H9 (cell line): ENCODE measurements around the gene EIF4E1B. TPM values are rescaled to one million over a fixed set of nuclear protein-coding genes. Genes with fewer than 3 reads are reported as not detected.
A peak's percentile ranks its signal among the peaks of the same experiment; 100 is the strongest.

ENCODE experiments used
- DNase-seq: peaks from one replicate; pipeline ENCODE4 v3.0.0-alpha.2; 2017
- H2AFZ ChIP-seq: one replicate; pipeline ENCODE4 v1.6.1; 2013; ENCODE audit warnings: mild to moderate bottlenecking, low read length, control low read depth, moderate library complexity
- H2AK5ac ChIP-seq: 2 replicates; pipeline ENCODE4 v1.6.1; 2013; ENCODE audit warnings: low read length, control low read depth, mixed read lengths; ENCODE audit not compliant: insufficient read length
- H2BK120ac ChIP-seq: one replicate; pipeline ENCODE4 v1.6.1; 2013; ENCODE audit warnings: low read depth, mild to moderate bottlenecking, low read length, control low read depth, inconsistent platforms; ENCODE audit not compliant: poor library complexity, severe bottlenecking
- H2BK12ac ChIP-seq: 2 replicates; pipeline ENCODE4 v1.6.1; 2013; ENCODE audit warnings: low read length, control low read depth, mixed read lengths, low read depth; ENCODE audit not compliant: insufficient read length
- H2BK15ac ChIP-seq: 2 replicates; pipeline ENCODE4 v1.6.1; 2013; ENCODE audit warnings: low read depth, low read length, control low read depth
- H2BK20ac ChIP-seq: one replicate; pipeline ENCODE4 v1.6.1; 2013; ENCODE audit warnings: low read depth, mild to moderate bottlenecking, low read length, control low read depth, inconsistent platforms; ENCODE audit not compliant: poor library complexity, severe bottlenecking
- H2BK5ac ChIP-seq: 2 replicates; pipeline ENCODE4 v1.6.1; 2013; ENCODE audit warnings: low read length, control low read depth, mixed read lengths; ENCODE audit not compliant: insufficient read length
- H3K14ac ChIP-seq: 2 replicates; pipeline ENCODE4 v1.6.1; 2013; ENCODE audit warnings: low read length, control low read depth; ENCODE audit not compliant: insufficient read depth
- H3K18ac ChIP-seq: 2 replicates; pipeline ENCODE4 v1.6.1; 2013; ENCODE audit warnings: low read depth, mild to moderate bottlenecking, mixed read lengths, low read length, control low read depth; ENCODE audit not compliant: insufficient read length
- H3K23ac ChIP-seq: 2 replicates; pipeline ENCODE4 v1.6.1; 2013; ENCODE audit warnings: low read length, control low read depth, mixed read lengths, low read depth; ENCODE audit not compliant: insufficient read length
- H3K23me2 ChIP-seq: 2 replicates; pipeline ENCODE4 v1.6.1; 2013; ENCODE audit warnings: low read depth, mild to moderate bottlenecking, mixed read lengths, low read length, control low read depth; ENCODE audit not compliant: insufficient read length, poor library complexity, severe bottlenecking
- H3K27ac ChIP-seq: 2 replicates; pipeline ENCODE4 v1.5.1; 2013; ENCODE audit warnings: low read length, control low read depth, mixed read lengths, low read depth; ENCODE audit not compliant: insufficient read length
- H3K27me3 ChIP-seq: 2 replicates; pipeline ENCODE4 v1.6.1; 2013; ENCODE audit warnings: low read length, control low read depth, inconsistent platforms; ENCODE audit not compliant: insufficient read depth
- H3K4ac ChIP-seq: 2 replicates; pipeline ENCODE4 v1.6.1; 2013; ENCODE audit warnings: low read depth, mild to moderate bottlenecking, control low read depth, inconsistent platforms, low read length, moderate library complexity
- H3K4me1 ChIP-seq: 2 replicates; pipeline ENCODE4 v1.6.1; 2013; ENCODE audit warnings: low read length, control low read depth, inconsistent platforms; ENCODE audit not compliant: insufficient read depth
- H3K4me2 ChIP-seq: 2 replicates; pipeline ENCODE4 v1.6.1; 2013; ENCODE audit warnings: low read length, control low read depth, mixed read lengths; ENCODE audit not compliant: insufficient read length, insufficient read depth
- H3K56ac ChIP-seq: 2 replicates; pipeline ENCODE4 v1.6.1; 2013; ENCODE audit warnings: low read depth, mild to moderate bottlenecking, mixed read lengths, low read length, control low read depth; ENCODE audit not compliant: insufficient read length
- H3K79me1 ChIP-seq: 2 replicates; pipeline ENCODE4 v1.6.1; 2013; ENCODE audit warnings: low read depth, mild to moderate bottlenecking, moderate library complexity, low read length, control low read depth, inconsistent platforms; ENCODE audit not compliant: insufficient read depth, poor library complexity, severe bottlenecking
- H3K79me2 ChIP-seq: 2 replicates; pipeline ENCODE4 v1.6.1; 2013; ENCODE audit warnings: low read length, control low read depth, inconsistent platforms; ENCODE audit not compliant: insufficient read depth
- H3K9ac ChIP-seq: 2 replicates; pipeline ENCODE4 v1.6.1; 2013; ENCODE audit warnings: low read length, control low read depth, mixed read lengths; ENCODE audit not compliant: insufficient read length; ENCODE audit errors: extremely low read depth
- H3K9me3 ChIP-seq: one replicate; pipeline ENCODE4 v1.6.1; 2013; ENCODE audit warnings: low read depth, low read length, inconsistent platforms; ENCODE audit not compliant: control insufficient read depth
- H3T11ph ChIP-seq: one replicate; pipeline ENCODE4 v1.6.1; 2013; ENCODE audit warnings: mild to moderate bottlenecking, low read length, control low read depth, inconsistent platforms
- H4K20me1 ChIP-seq: one replicate; pipeline ENCODE4 v1.6.1; 2013; ENCODE audit not compliant: control insufficient read depth, insufficient read length, insufficient read depth
- H4K5ac ChIP-seq: 2 replicates; pipeline ENCODE4 v1.6.1; 2013; ENCODE audit warnings: low read depth, mild to moderate bottlenecking, mixed read lengths, low read length, control low read depth; ENCODE audit not compliant: insufficient read length
- H4K8ac ChIP-seq: replicated peaks from 2 replicates; pipeline ENCODE4 v1.6.1; 2013; ENCODE audit warnings: low read length, control low read depth, mixed read lengths, low read depth; ENCODE audit not compliant: insufficient read length
- H4K91ac ChIP-seq: 2 replicates; pipeline ENCODE4 v1.6.1; 2013; ENCODE audit warnings: low read depth, mild to moderate bottlenecking, moderate library complexity, mixed read lengths, low read length, control low read depth; ENCODE audit not compliant: insufficient read length
- H3K27ac Mint-ChIP-seq, 3 experiments: 2 replicates in 2 of 3; 3 replicates in 1 of 3; pipeline ENCODE4 v1.8.0; 2020 to 2021; ENCODE audit warnings: mixed read lengths in 3 of 3, mild to moderate bottlenecking in 1 of 3, moderate library complexity in 1 of 3
- H3K27me3 Mint-ChIP-seq: 2 replicates; pipeline ENCODE4 v1.8.0; 2021; ENCODE audit warnings: low read depth, mild to moderate bottlenecking, moderate library complexity, mixed read lengths
- H3K36me3 Mint-ChIP-seq, 3 experiments: 2 replicates in 2 of 3; 3 replicates in 1 of 3; pipeline ENCODE4 v1.8.0; 2020 to 2021; ENCODE audit warnings: low read depth in 3 of 3, mixed read lengths in 3 of 3; ENCODE audit not compliant: insufficient read depth in 1 of 3
- H3K4me1 Mint-ChIP-seq, 2 experiments: 2 replicates each; pipeline ENCODE4 v1.8.0; 2020; ENCODE audit warnings: mixed read lengths in 2 of 2
- H3K4me3 Mint-ChIP-seq, 2 experiments: 2 replicates in 1 of 2; 3 replicates in 1 of 2; pipeline ENCODE4 v1.8.0; 2020 to 2021; ENCODE audit warnings: mild to moderate bottlenecking in 2 of 2, mixed read lengths in 2 of 2, moderate library complexity in 1 of 2
- H3K9me3 Mint-ChIP-seq, 2 experiments: 2 replicates in 1 of 2; 3 replicates in 1 of 2; pipeline ENCODE4 v1.8.0; 2020; ENCODE audit warnings: mild to moderate bottlenecking in 2 of 2, mixed read lengths in 2 of 2, moderate library complexity in 1 of 2
- WGBS: extraction: QIAGEN DNeasy Blood & Tissue Kit; methylation state at CpG from one replicate; pipeline ENCODE4 v1.1.7; 2013; ENCODE audit warnings: missing lambda C conversion rate, low lambda C conversion rate, mixed read lengths; ENCODE audit not compliant: insufficient read length; ENCODE audit errors: extremely low coverage; 5-methylcytosine and 5-hydroxymethylcytosine counted together
- total RNA-seq: library from RNA; stranded (reverse); gene quantifications from 2 replicates; pipeline ENCODE4 v1.2.1, GENCODE V29; 2021
- TF ChIP-seq, protein P1 (sequence below): fragments of 200-600 bp; sonication (generic); conservative IDR thresholded peaks from 3 replicates; pipeline ENCODE4 v1.8.0; 2021; ENCODE audit warnings: antibody characterized with exemption, mild to moderate bottlenecking

Gene EIF4E1B
- total RNA-seq, 1 experiment from 2014 or later: 1.3 TPM

GRCh38 chr5:176646049-176646706 is 15.7 kb downstream of the EIF4E1B start:
- H3K27ac Mint-ChIP-seq: no peak overlapping the region; a peak in 1 of 7 replicates
- TF ChIP-seq, protein P1, sequence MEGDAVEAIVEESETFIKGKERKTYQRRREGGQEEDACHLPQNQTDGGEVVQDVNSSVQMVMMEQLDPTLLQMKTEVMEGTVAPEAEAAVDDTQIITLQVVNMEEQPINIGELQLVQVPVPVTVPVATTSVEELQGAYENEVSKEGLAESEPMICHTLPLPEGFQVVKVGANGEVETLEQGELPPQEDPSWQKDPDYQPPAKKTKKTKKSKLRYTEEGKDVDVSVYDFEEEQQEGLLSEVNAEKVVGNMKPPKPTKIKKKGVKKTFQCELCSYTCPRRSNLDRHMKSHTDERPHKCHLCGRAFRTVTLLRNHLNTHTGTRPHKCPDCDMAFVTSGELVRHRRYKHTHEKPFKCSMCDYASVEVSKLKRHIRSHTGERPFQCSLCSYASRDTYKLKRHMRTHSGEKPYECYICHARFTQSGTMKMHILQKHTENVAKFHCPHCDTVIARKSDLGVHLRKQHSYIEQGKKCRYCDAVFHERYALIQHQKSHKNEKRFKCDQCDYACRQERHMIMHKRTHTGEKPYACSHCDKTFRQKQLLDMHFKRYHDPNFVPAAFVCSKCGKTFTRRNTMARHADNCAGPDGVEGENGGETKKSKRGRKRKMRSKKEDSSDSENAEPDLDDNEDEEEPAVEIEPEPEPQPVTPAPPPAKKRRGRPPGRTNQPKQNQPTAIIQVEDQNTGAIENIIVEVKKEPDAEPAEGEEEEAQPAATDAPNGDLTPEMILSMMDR: no peak
- Histone ChIP-seq H2BK15ac (no peak overlapping the region), H3K14ac (no peak overlapping the region), H2AFZ (no peak overlapping the region), H2BK12ac (no peak overlapping the region), H3K27me3 (no peaks in the 10 kb centered on the region), H3K79me2 (no peaks in the 10 kb centered on the region; the same call in 1 of the 2 replicates), H4K20me1 (no peaks in the 10 kb centered on the region), H2BK120ac (no peak overlapping the region), H3K79me1 (peaks cover 6% of the 10 kb centered on the region), H2BK5ac (no peak overlapping the region), H3K4ac (no peak overlapping the region), H3K27ac (no peak overlapping the region), H3K4me1 (peaks cover 2% of the 10 kb centered on the region; the same call in 1 of the 2 replicates), H3K23me2 (peaks cover 10% of the 10 kb centered on the region), H2BK20ac (no peak overlapping the region), H3K23ac (no peak overlapping the region), H3K56ac (no peak overlapping the region), H4K91ac (no peak overlapping the region), H3K4me2 (no peak overlapping the region), H3K9me3 (no peaks in the 10 kb centered on the region), H3K9ac (no peak overlapping the region), H3K18ac (no peak overlapping the region), H3T11ph (no peak overlapping the region), H4K8ac (no peak overlapping the region), H2AK5ac (no peak overlapping the region), H4K5ac (no peak overlapping the region)
- peak overlapping the region in 1 of 2 experiments; percentile 74; a peak in 3 of 5 replicates for H3K4me3 Mint-ChIP-seq
- H3K4me1 Mint-ChIP-seq: peaks cover 56 to 73% of the 10 kb centered on the region in 2 experiments
- no peaks in the 10 kb centered on the region; a peak in 1 of 7 replicates for H3K36me3 Mint-ChIP-seq
- no CpG with 5 or more reads among the region's 7 CpGs for WGBS
- DNase-seq: no peak
- H3K9me3 Mint-ChIP-seq: no peaks in the 10 kb centered on the region; a peak in 1 of 5 replicates
- peaks cover 6% of the 10 kb centered on the region for H3K27me3 Mint-ChIP-seq
